ENCODE data around the gene LTBP3. TPM values are rescaled to one million over a fixed set of nuclear protein-coding genes. Genes with fewer than 3 reads are reported as not detected.

Gene LTBP3
- polyA plus RNA-seq, 3 donors: 44.3 to 69.5 (median 55.4) TPM

DNA sequence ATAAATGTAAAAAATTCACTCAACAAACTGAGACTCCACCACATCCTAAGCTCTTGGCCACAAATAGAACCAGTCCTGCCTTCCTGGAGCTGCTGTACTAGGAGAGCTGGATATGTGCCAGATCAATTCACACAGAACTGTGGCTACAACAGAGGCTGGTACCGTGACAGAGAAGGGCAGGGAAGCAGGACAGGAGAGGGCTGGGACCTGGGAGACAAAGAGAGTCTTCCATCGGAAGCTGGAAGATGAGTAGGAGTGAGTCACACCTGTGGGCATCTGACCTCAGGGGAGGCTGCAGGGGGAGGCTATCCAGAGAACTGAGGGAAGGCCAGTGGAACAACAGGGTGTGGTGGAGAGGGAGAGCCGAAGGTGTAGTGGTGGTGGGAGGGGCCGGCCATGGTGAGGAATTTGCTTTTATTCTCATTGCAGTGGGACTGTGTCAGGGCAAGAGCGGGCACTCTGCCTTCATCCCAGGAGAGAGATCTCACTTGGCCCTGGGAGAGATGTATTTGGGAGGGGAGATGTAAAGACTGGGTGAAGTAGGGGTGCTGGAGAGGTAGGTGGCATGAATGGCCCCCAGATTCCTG, 1.9 kb upstream of the LTBP3 start:
- H3K27ac ChIP-seq (ENCODE audit: low read depth, low read length): peak overlapping the region; percentile 83
- WGBS, 3 donors: 37 to 59% (median 48%) methylated on average over 5 of the region's 5 CpGs

DNA sequence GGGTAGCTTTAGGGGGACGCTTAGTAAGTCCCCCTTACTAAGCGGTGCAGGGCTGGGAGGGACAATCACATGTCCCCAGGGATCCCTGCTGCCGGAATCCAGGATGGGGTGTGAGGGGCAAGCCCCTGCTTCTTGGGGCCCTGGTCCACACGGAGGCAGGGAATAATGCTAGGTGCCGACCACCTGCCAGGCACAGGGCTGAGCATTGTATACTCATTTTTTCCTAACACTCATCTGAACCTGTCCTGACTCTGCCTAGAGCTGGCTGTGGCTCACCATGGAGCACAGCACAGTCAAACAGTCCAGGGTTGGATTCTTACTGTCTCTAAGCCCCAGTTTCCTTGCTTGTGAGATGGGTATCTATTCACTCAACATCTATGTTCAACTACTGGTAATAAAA, 1.4 kb upstream of the LTBP3 start:
- 53 to 74% (median 73%) methylated on average over 5 of the region's 5 CpGs for WGBS, 3 donors
- peak overlapping the region; percentile 61 for H3K27ac ChIP-seq (ENCODE audit: low read depth, low read length)

- WGBS, 3 donors: 33 to 43% (median 35%) methylated on average over 17 to 19 of the region's 19 CpGs
Observed at GRCh38 chr11:65558930-65559509, 861 bp upstream of the LTBP3 start.

GRCh38 chr11:65557280-65558001, 718 bp downstream of the LTBP3 start:
- WGBS, 3 donors: 3 to 6% (median 4%) methylated on average over 32 to 47 of the region's 47 CpGs
- H3K27ac ChIP-seq (ENCODE audit: low read depth, low read length): no peak overlapping the region

More at GRCh38 chr11:65558930-65559509, 861 bp upstream of the LTBP3 start:
- H3K27ac ChIP-seq (ENCODE audit: low read depth, low read length): peak overlapping the region; percentile 61

DNA sequence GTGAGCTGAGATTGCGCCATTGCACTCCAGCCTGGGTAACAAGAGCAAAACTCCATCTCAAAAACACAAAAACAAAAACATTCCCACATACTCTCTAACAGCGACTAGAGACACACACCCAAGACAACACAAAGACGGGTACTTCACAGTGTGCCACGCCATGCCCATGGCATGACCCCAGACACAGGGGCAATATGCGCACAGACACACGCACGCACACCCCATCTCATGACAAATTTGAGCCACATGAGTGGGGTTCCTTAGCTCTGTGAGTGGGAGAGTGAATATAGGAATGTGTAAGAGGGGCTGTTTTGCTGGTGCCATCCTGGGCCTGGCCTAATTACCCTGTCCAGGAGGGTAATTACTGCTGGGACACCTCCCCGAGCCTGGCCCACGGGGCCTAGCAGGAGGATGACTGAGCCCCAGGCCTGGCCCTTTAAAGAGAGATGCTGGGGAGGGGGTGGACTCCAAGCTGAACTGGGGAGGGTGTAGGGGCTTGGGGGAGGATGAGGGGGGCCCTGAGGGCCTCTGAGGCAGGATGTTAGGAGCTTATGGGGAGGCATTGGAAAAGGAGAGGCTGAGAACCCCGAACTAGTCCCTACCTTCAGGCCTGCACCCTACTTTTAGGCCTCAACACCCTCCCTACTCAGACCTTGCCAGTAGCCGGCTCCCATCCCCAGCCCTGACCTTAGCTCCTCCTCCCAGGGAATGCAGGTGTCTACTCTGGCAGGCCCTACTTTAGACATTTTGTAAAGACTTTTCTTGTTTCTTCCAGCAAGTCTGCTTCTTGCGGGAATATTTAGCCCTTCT, 1.5 kb downstream of the LTBP3 start:
- WGBS, 3 donors: 71 to 83% (median 79%) methylated on average over 12 of the region's 12 CpGs
- H3K27ac ChIP-seq (ENCODE audit: low read depth, low read length): no peak overlapping the region

- H3K27ac ChIP-seq (ENCODE audit: low read depth, low read length): no peak overlapping the region
- 35 to 52% (median 37%) methylated on average over 6 of the region's 6 CpGs for WGBS, 3 donors
Observed at GRCh38 chr11:65555693-65556231, 2.4 kb downstream of the LTBP3 start.

DNA sequence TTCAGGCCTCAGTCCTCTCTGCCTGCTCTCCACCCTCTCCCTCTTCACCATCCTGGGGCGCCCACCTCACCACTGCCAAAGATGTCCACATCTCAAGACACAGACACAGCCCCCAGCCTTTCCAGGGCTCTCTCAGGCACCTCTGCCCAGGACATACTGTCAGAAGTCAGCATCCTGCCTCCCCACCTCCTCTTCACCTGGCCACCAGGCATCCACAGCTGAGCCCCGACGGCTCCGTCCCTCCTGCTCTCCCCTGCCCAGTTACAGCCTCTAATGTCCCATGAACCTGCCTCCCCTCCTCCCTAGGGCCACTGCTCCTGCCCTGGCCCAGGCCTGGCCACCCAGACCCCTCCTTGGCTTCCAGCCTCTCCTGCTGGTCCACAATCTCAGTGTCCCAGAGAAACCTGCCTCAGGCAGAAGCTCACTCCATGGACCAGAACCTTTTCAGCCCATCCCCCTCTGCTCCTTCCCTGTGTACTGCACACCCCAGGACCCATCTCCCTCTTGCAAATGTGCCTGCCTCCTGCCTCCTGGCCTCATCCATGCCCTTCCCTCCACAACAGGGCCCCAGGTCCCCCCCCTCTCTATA, 3.2 kb downstream of the LTBP3 start:
- H3K27ac ChIP-seq (ENCODE audit: low read depth, low read length): no peak overlapping the region
- 86 to 94% (median 94%) methylated on average over 4 of the region's 4 CpGs for WGBS, 3 donors

- H3K27ac ChIP-seq (ENCODE audit: low read depth, low read length): no peak overlapping the region
- WGBS, 3 donors: 82 to 89% (median 88%) methylated on average over 23 to 27 of the region's 27 CpGs
Observed at GRCh38 chr11:65554057-65554818, 3.9 kb downstream of the LTBP3 start.

DNA sequence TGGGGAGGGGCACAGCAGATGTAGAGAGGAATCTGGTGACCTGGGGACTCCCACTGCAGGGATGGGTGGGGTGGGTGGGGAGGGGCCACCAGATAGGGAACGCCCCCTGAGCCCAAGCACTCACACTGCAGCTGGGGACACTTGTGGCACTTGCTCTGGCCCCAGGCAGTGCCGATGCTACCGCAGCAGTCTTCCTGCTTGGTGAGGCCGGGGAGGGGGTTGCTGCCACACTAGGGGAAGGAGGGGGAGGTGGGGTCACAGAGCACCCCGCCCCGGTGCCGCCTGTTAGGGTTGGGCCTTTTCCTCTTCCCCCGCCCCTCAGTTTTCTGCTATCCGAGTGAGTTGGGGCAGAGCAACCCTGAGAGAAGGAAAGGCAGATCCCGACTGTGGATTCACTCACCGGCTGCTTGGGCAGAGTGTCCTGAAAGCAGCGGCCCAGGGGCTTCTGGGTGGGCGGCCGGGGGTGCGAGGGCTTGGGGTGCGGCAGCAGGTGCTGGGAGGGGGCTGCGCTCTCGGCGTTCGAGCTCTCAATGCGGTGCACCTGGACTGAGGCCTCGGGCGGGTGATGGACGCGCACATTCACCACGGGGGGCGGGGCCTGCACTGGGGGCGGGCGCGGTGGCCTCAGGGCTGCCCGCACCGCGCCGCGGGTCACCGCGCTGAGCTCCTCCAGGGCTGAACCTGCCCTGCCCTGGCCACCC, 4.7 kb downstream of the LTBP3 start:
- H3K27ac ChIP-seq (ENCODE audit: low read depth, low read length): no peak overlapping the region

DNA sequence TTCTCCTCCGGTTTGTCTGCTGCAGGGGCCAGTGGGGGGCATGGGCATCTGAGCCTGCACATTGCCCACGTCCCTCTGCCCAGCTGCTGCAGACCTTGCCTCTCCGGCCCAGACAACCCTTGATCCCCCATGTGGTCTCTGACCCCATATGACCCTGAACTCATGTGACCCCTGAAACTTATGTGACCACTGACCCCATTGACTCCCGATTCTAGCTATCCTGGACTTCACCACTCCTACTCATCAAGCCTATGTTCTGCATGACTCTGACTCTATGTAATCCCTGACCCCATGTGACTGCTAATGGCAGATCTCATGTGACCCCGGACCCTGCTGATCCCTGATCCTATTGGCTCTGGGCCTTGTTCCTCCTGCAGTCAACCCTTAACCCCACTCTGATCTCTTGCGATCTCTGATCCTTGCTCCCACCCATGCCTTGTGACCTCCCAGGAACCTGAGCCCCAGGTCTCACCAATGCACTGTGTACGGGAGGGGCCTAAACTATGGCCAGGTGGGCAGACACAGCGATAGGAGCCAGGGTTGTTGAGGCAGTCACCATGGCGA, 5.7 kb downstream of the LTBP3 start:
- 72 to 86% (median 82%) methylated on average over 9 of the region's 9 CpGs for WGBS, 3 donors
- H3K27ac ChIP-seq (ENCODE audit: low read depth, low read length): no peak overlapping the region

More for the DNA sequence above, 4.7 kb downstream of the LTBP3 start:
- WGBS, 3 donors: 56 to 82% (median 75%) methylated on average over 26 to 37 of the region's 37 CpGs

- 32 to 67% (median 61%) methylated on average over 17 of the region's 17 CpGs for WGBS, 3 donors
- no peak overlapping the region for H3K27ac ChIP-seq (ENCODE audit: low read depth, low read length)
Observed at GRCh38 chr11:65551572-65552387, 6.4 kb downstream of the LTBP3 start.

DNA sequence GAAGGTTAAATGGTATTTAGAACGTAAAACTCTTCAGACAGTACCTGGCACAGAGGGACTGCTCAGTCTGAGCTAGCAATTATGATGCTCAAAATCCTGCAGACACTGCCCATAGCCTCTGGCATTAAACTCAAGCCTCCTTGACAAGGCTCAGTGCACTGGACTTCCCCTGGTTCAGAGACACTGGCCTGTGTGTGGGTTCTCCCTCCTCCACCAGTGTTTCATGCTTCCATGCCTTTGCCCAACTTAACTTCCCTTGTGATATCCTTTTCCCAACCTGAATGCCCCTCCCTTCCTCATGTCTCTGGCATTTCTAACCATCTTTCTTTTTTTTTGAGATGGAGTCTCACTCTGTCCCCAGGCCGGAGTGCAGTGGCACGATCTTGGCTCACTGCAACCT, 9.1 kb downstream of the LTBP3 start:
- 90 to 99% (median 94%) methylated on average over 3 of the region's 3 CpGs for WGBS, 3 donors
- H3K27ac ChIP-seq (ENCODE audit: low read depth, low read length): no peak overlapping the region

- 85 to 91% (median 85%) methylated on average over 3 of the region's 3 CpGs for WGBS, 3 donors
- H3K27ac ChIP-seq (ENCODE audit: low read depth, low read length): no peak overlapping the region
Observed at GRCh38 chr11:65548395-65548794, 9.8 kb downstream of the LTBP3 start.

- WGBS, 3 donors: 82 to 86% (median 83%) methylated on average over 49 to 52 of the region's 52 CpGs
Observed at GRCh38 chr11:65547446-65548125, 10.6 kb downstream of the LTBP3 start.

DNA sequence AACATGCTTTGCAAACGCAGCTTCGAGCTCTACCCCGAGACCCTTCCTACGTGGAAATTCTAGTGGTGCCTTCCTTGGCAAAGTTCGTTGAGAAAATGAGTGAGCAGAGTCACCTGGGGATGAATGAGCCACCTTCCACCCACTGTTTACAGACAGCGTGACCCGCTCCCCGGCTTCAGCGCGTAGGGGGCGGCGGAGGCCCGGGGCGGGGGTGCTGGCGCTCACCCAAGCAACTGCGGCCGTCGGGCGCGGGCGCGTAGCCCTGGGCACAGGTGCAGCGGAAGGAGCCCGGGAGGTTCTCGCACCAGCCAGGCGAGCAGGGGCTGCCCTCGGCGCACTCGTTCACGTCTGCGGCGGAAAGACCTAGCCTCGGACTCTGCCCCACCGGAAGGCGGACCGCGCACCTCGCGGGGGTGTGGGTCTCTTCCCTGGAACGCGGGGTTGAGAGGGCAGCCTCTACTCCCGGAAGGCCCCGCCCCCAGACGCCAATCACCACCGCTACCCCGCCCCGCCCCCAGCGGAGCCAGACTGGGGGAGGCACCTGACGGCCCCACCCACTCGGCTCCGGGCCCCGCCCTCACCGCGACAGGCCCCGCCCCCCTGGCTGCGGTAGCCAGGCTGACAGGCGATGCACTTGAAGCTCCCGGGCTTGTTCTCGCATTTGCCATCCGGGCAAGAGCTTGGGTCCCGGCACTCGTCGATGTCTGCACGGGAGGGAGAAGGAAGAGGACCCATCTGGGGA, 11.8 kb downstream of the LTBP3 start:
- 14 to 46% (median 29%) methylated on average over 50 to 64 of the region's 64 CpGs for WGBS, 3 donors

More at GRCh38 chr11:65547446-65548125, 10.6 kb downstream of the LTBP3 start:
- no peak overlapping the region for H3K27ac ChIP-seq (ENCODE audit: low read depth, low read length)

More for the DNA sequence above, 11.8 kb downstream of the LTBP3 start:
- H3K27ac ChIP-seq (ENCODE audit: low read depth, low read length): no peak overlapping the region

All from adipose tissue (tissue), 3 donors.